Right atrium auricular region (tissue), 2 donors: ENCODE results near the gene MMP14. TPM values are rescaled to one million over a fixed set of nuclear protein-coding genes. Genes with fewer than 3 reads are reported as not detected.
A peak's percentile ranks its signal among the peaks of the same experiment; 100 is the strongest.

ENCODE experiments used
- DNase-seq: peaks from one replicate; pipeline ENCODE4 v3.0.0-alpha.2; 2019; ENCODE audit warnings: low spot score
- H3K27ac ChIP-seq, 2 donors: fragments of 200-600 bp; sonication (generic); 1 replicate in 1 of 2; 2 replicates in 1 of 2; pipeline ENCODE4 v1.5.1; 2016 to 2019
- H3K27me3 ChIP-seq, 2 donors: fragments of 200-600 bp; sonication (generic); one replicate each; pipeline versions ENCODE4 v1.5.1 to v1.6.0; 2017 to 2019
- H3K36me3 ChIP-seq: fragments of 200-600 bp; sonication (generic); one replicate; pipeline ENCODE4 v1.5.1; 2016
- H3K4me1 ChIP-seq, 2 donors: fragments of 200-600 bp; sonication (generic); one replicate each; pipeline versions ENCODE4 v1.5.1 to v1.6.0; 2017 to 2019
- H3K4me3 ChIP-seq, 2 donors: fragments of 200-600 bp; sonication (generic); 1 replicate in 1 of 2; 2 replicates in 1 of 2; pipeline ENCODE4 v1.5.1; 2017 to 2019; ENCODE audit warnings: mild to moderate bottlenecking in 1 of 2, moderate library complexity in 1 of 2
- H3K9me3 ChIP-seq, 2 donors: fragments of 200-600 bp; sonication (generic); one replicate each; pipeline ENCODE4 v1.5.1; 2019
- CTCF ChIP-seq, 2 donors: fragments of 200-600 bp; sonication (generic); IDR thresholded peaks; one replicate each; pipeline ENCODE4 v1.5.1; 2019; ENCODE audit warnings: antibody characterized with exemption in 2 of 2
- total RNA-seq, 2 donors: library from RNA; depleted of rRNA; stranded (reverse); fragments of >200 nt; gene quantifications; one replicate each; pipeline ENCODE4 v1.1.0, GENCODE V29; 2016

MMP14 gene
- total RNA-seq, 2 donors from 2014 or later: 29.1 to 58.0 TPM

GRCh38 chr14:22837114-22837749, 847 bp downstream of the MMP14 start:
- H3K36me3 ChIP-seq: peaks cover 19% of the 10 kb centered on the region
- H3K9me3 ChIP-seq: no peaks in the 10 kb centered on the region
- peak overlapping the region; percentile 85 to 91 for H3K27ac ChIP-seq
- no peaks in the 10 kb centered on the region for H3K27me3 ChIP-seq
- peak overlapping the region; percentile 83 to 89 for H3K4me3 ChIP-seq
- peaks cover 0 to 22% of the 10 kb centered on the region in 2 donors for H3K4me1 ChIP-seq
- no peak for DNase-seq
- no peak for TF ChIP-seq CTCF (IDR thresholded peaks at IDR 0.05)

GRCh38 chr14:22837750-22838538, 1.6 kb downstream of the MMP14 start:
- TF ChIP-seq CTCF (IDR thresholded peaks at IDR 0.05): no peak
- peaks cover 26% of the 10 kb centered on the region for H3K36me3 ChIP-seq
- H3K27me3 ChIP-seq: no peaks in the 10 kb centered on the region
- peak overlapping the region; percentile 83 to 89 for H3K4me3 ChIP-seq
- DNase-seq: no peak
- H3K9me3 ChIP-seq: no peaks in the 10 kb centered on the region
- H3K4me1 ChIP-seq: peaks cover 0 to 22% of the 10 kb centered on the region in 2 donors
- H3K27ac ChIP-seq: peak overlapping the region; percentile 85 to 91

DNA sequence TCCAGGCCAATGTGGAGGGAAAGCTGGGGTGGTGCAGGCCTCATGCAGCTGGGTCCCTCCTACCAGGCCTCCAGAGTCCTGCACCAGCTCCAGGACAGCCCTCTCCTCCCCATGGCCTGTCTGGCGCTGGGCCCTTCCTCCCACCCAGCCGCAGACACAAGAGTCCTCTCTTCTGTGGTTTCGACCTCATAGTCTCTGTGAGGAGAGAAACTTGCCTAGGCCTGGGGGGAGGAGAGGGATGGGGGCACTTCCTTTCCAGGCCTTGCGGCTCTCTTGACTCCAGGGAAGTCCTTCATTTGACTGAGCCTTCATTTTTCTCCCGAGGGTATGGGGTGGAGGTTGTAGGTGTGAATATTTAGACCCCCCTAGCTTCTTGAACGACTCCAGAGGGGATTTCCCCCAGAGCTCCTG, 2.3 kb downstream of the MMP14 start:
- no peaks in the 10 kb centered on the region for H3K9me3 ChIP-seq
- H3K36me3 ChIP-seq: peaks cover 28% of the 10 kb centered on the region
- no peak for DNase-seq
- H3K4me1 ChIP-seq: peaks cover 0 to 22% of the 10 kb centered on the region in 2 donors
- H3K4me3 ChIP-seq: peak overlapping the region; percentile 83 to 89
- H3K27me3 ChIP-seq: no peaks in the 10 kb centered on the region
- TF ChIP-seq CTCF (IDR thresholded peaks at IDR 0.05): no peak
- peak overlapping the region; percentile 85 to 91 for H3K27ac ChIP-seq

DNA sequence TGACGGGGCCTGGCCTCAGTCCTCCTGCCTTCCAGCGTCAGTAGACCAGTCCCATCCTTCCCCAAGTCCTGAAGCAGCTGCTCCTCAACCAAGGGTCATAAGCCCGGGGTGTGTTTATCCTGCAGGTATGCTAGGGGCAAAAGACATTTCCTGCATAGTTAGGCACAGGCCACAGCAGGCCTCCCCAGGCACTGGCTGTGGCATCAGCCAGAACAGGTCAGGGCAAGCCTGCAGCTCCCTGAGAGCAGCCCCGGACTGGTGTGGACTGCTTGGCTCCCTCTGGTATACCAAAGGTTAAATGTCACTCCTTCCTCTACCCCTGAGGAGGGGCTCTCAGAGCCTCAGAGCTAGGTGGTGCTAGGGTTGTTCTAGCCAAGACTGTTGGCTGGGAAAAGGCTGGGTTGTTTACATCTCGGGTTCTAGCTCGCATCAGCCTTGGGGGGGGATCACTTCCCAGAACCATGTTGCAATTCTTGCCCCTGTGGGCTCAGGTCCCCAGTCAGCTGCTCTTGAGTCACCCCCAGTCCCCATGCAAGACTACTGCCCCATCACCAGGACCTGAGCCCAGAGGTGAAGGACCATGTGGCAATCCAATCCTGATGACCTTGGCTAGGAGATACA, 2.9 kb downstream of the MMP14 start:
- no peaks in the 10 kb centered on the region for H3K27me3 ChIP-seq
- H3K4me3 ChIP-seq: peak overlapping the region in 1 of 2 donors; percentile 89
- peaks cover 30% of the 10 kb centered on the region for H3K36me3 ChIP-seq
- no peaks in the 10 kb centered on the region for H3K9me3 ChIP-seq
- DNase-seq: no peak
- H3K4me1 ChIP-seq: peaks cover 0 to 22% of the 10 kb centered on the region in 2 donors
- TF ChIP-seq CTCF (IDR thresholded peaks at IDR 0.05): no peak
- H3K27ac ChIP-seq: peak overlapping the region; percentile 85 to 91

- H3K4me1 ChIP-seq: peaks cover 0 to 27% of the 10 kb centered on the region in 2 donors
- no peak for TF ChIP-seq CTCF (IDR thresholded peaks at IDR 0.05)
- no peaks in the 10 kb centered on the region for H3K9me3 ChIP-seq
- no peak overlapping the region for H3K4me3 ChIP-seq
- DNase-seq: no peak
- no peaks in the 10 kb centered on the region for H3K27me3 ChIP-seq
- H3K27ac ChIP-seq: no peak overlapping the region
- H3K36me3 ChIP-seq: peaks cover 50% of the 10 kb centered on the region
These were observed 4.9 kb downstream of the MMP14 start for GRCh38 chr14:22841311-22841710.
